Mesenteric fat pad (tissue), 1 donor: ENCODE results near the gene SPAG17. TPM values are rescaled to one million over a fixed set of nuclear protein-coding genes. Genes with fewer than 3 reads are reported as not detected.

ENCODE experiments used
- DNase-seq: peaks from one replicate; pipeline ENCODE4 v3.0.0-alpha.2; 2020; ENCODE audit warnings: low spot score
- total RNA-seq: library from RNA; stranded (reverse); fragmentation: NEBNext Ultra II Directional; extraction: Animal tissue kit (Norgen Biotek cat#: 25700); gene quantifications from one replicate; pipeline ENCODE4 v1.2.1, GENCODE V29; 2021
- donor health status: DM: yes; HTN: yes; CAD: no.

SPAG17 gene
- total RNA-seq, 1 donor from 2014 or later = not detected

- no peak for DNase-seq
Observed at GRCh38 chr1:118169016-118169415, 16.0 kb downstream of the SPAG17 start.

DNA sequence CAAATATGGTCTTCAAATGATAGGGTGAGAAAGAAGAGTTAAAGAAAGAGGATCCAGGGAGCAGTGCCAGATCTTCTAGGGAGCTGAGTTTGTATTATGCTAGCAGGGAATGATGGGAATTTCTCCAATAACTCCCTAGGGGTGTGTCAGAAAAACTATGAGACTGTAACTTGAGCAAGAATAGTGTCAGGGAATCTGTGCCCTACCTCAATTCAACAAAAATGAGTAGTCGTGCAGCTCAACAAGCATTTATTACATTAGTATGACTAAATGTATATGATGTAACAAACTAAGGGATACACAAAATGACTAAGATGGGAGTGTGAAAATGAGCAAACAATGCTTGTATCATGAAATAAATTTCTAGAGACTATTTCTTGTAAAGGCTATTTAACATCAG is 24.2 kb downstream of the SPAG17 start:
- no peak for DNase-seq

DNA sequence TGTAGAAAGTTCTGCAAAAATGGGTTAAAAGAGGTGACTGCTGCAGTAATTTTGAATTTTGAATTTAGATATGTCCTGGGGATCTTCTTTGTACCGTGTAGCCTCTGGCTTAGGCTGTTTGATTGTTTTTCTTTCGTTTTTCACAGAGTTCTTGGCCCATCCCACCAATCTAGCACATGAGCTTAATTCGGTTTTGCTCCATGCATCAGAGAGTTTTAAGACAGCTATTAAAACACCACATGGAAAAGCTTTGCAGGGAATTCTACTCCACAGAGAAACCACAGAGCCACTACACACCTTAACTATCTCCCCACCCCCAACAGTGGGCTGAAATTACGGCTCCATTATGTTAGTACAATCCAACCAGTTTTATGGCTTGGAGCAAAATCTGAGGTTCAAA is 25.5 kb downstream of the SPAG17 start:
- DNase-seq = no peak

DNA sequence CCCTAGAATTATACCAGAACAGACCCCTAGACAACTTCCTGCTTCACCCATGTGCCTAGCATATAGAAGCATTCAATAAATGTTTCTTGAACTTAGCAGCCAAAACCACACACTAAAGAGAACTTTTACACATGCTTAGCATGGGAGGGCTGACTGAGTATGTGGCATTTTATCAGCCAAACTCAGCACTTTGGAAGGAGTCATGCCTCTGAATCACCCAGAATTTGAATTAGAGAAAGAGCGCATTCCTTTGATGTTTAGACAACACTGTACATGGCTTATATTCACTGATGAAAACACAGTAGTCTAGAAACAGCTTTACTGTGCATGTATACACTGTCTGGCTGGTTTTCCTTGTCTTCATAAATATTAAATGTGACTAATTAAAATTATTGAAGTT is 26.1 kb downstream of the SPAG17 start:
- DNase-seq = no peak

GRCh38 chr1:118157506-118157905 is 27.5 kb downstream of the SPAG17 start:
- no peak for DNase-seq

DNA sequence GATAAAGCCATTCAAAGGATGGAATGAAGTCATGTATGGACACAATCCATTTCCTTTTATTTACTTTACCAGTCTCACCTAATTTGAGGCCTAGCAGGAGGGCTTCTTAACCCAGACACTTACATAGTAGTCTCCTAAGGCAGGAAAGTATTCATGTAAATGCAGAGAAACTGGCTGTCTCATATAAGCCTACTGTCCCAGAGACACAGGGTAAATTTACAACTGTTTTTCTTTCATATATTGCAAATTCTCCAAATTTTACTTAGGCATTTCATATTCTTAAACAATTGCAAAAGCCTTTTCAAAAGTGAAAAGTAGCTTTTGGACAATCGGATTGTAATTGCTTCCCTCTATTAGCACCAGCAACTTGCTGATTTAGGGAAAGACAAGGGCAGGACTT is 29.9 kb downstream of the SPAG17 start:
- DNase-seq = no peak

- DNase-seq = no peak
Observed at GRCh38 chr1:118154220-118154619, 30.8 kb downstream of the SPAG17 start.

- no peak for DNase-seq
Observed at GRCh38 chr1:118151312-118151937, 33.6 kb downstream of the SPAG17 start.

DNA sequence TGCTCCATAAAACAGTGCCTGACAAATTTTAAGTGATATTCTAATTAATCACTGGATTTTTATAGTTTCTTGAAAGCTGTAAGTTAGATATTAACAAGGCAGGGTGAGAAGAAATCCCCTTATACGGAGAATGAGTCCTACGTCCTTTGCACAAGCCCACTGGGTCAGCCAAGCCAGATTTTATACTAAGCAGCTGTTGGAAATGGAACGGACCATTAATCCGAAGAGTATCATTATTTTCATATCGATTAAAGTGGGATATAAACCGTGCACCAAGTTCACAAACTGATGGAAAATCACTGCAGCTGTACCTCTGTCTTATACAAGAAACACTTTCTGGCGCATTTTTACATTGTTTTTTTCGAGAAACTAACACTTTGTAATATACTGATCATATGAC is 35.2 kb downstream of the SPAG17 start:
- DNase-seq = no peak

DNA sequence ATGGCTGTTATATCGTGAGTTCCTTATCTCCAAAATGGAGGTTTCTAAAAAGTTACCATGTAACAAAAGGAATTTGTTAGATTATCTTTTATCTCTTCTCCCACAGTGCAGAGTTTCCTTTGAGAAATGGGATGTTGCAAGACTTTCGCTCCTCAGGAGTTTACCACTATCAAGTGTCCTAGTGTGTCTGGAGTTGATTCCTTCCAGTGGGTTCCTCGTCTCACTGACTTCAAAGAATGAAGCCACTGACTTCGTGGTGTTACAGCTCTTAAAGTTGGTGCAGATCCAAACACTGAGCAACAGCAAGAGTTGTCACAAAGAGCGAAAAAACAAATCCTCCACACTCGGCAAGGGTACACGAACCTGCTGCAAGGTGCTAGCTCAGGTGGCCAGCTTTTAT is 37.0 kb downstream of the SPAG17 start:
- DNase-seq = no peak

GRCh38 chr1:118147522-118147921 is 37.5 kb downstream of the SPAG17 start:
- DNase-seq = no peak

DNA sequence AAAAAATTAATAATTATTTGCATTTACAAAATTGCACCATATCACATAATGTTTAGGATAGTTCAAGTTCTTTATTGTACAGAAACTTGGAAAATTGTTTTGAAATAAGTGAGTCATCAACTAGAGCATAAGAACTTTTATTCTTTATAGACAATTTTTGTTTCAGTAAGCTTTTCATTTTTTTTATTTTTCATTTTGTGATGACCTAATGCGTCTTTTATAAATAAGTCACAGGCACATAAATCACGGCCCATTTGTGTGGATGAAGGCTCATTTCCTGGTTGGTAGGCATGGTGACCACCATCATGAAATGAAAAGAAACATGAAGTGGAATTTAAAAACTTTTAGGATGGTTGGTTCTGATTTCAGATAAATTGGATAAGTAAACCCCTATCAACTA is 39.3 kb downstream of the SPAG17 start:
- no peak for DNase-seq

GRCh38 chr1:118144684-118145083 is 40.3 kb downstream of the SPAG17 start:
- DNase-seq = no peak

- no peak for DNase-seq
Observed at GRCh38 chr1:118143831-118144230, 41.2 kb downstream of the SPAG17 start.

GRCh38 chr1:118143121-118143520 is 41.9 kb downstream of the SPAG17 start:
- DNase-seq = no peak

DNA sequence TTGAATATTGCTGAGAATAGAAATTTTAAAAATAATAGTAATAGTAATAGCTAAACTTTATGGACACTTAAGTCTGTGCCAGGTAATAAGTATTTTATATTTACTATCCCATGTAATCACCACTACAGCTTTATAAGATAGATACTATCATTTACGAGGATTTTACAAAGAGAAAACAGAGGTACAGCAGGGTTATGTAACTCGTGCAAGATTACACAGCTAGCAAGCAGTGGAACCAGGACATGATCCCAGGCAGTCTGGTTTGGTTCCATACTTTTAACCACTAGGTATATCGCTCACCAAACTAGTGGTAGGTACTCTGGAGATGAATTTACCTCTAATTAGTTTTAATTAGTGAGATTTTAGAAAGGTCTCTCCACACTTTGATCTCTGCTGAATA is 42.5 kb downstream of the SPAG17 start:
- no peak for DNase-seq

DNA sequence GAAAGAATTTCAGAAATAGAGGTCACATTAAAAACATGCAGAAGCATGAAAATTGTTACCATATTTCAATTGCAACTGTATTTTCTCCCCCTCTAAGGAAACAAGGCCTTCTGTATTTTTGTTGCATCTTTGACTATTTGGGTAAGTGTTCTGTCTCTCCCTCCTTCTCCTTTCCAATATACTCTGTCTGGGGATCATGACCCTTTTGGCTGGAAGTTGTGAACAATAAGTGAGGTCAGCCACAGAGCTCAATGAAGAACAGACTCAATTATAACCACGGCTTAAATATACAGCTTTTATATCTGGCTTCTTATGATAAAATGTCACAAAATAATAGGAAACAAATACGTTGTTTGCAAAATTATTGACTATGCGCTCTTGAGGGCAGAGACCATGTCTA is 47.1 kb downstream of the SPAG17 start:
- DNase-seq = no peak

DNA sequence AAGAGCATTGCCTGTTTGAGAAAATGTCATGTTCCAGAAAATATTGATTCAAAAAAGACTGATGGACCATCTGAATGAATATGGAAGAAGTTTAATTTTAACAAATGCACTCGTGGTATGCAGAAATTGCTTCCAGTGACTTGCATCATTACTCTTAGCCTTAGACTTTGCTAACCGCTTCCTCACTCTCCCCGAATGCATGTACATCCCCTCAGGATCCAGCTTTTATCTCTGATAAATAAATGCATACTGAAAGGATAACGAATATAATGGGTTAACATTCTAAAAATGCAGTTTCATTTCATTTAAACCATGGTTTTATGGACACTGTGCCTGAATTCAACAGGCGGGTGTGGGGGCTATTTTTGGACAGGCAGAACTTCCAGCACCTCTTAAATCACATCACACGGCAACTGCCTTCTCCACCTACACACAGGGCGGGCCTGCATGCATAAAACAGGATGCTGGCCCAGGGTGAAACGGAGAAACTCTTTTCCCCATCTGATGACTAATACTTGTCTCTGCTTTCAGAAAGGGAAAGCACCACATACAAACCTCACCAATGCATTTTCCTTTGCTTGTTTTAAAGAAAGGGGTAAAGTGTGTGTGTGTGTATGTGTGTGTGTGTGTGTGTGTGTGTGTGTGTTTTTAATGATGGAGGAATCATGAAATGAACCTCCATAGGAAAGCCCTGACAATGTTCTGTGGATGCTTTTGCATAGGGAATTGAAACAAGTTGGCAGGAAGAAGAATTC is 48.7 kb downstream of the SPAG17 start:
- DNase-seq = no peak

DNA sequence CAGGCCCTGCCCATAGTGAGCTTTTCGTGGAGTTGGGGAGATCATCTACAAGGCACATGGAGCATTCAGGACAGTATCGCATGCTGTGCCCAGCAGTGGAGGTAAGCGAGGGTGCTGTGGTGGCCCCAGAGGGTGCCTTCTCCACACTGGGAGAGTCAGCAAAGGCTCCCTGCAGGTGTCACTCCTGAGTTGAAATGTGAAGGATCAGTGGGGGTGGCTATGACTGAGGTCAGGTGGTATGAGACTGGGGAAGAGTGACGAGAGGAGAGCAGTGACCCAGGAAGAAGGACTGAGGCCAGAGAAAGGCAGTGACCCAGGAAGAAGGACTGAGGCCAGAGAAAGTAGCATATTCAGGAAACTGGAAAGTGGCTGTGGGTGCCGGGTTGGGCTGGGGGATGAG is 53.0 kb downstream of the SPAG17 start:
- DNase-seq = no peak

DNA sequence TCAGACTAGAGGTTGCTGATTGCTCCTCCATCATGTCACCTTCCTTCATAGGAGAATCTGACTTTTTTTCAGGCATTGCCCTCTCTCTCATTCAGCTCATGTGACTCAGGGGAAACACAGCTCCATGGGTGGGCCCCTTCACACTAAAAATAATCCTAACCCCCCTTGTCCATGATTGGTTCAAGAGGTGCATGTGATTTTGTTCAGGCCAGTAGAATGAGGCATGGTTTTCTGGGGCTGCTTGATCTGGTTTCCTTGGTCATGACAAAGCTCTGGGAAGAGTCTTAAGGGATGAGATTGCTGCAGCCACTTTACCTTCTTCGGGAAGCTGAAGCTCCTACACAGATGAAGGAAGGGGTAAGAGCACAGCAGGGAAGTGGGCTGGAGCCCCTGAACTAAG is 56.3 kb downstream of the SPAG17 start:
- no peak for DNase-seq

GRCh38 chr1:118124064-118124463 is 61.0 kb downstream of the SPAG17 start:
- DNase-seq = no peak

DNA sequence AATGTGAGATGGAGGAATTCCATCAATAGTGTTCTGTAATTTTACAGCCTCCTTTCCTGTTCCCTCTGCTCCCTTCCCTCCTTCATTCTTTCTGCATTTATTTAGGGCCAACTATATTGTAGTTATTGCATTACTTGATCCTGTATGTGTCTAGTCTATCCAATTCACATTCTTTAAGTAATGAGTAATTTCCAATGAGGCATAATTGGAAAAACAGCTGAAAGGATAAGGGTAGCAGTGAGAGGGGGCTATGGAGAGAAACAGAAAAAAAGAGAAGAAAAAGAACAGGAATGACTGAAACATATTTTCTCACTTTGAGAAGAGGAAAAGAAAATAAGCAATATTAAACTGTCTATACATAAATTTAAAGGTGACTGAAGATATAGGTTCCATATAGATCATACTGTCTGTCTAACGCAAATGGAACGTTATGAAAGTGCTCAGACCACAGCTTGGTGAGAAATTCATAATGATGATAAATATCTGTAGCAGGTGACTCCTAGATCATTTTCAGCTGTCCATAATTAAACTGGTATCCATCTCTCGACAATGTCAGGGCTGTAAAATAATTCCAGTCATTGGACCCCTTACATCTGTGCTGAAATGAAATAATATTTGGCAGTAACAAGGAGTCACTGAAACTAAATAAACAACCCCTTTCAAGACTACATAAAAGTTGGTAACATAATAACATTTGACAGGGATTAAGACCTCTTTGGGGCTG is 61.8 kb downstream of the SPAG17 start:
- DNase-seq = no peak
